Chondrocyte (in vitro differentiated cells): Measurements from ENCODE around the gene SH2D3A. TPM values are rescaled to one million over a fixed set of nuclear protein-coding genes. Genes with fewer than 3 reads are reported as not detected.
"Not testable (repeated sequence)": the region's sequence is repeated elsewhere in the genome, so short reads cannot be mapped to it uniquely, and the experiment has no call there.

ENCODE experiments used
- DNase-seq: peaks from one replicate; pipeline ENCODE4 v3.0.0; 2021; ENCODE audit warnings: mixed read lengths, low spot score
- H3K27ac Mint-ChIP-seq: one replicate; pipeline ENCODE4 v1.8.0; 2021; ENCODE audit warnings: mild to moderate bottlenecking, moderate library complexity, mixed read lengths; ENCODE audit not compliant: unreplicated experiment
- H3K27me3 Mint-ChIP-seq: 2 replicates; pipeline ENCODE4 v1.8.0; 2021; ENCODE audit warnings: low read depth, mixed read lengths
- H3K36me3 Mint-ChIP-seq: 2 replicates; pipeline ENCODE4 v1.8.0; 2021; ENCODE audit warnings: low read depth, mixed read lengths
- H3K4me1 Mint-ChIP-seq: 2 replicates; pipeline ENCODE4 v1.8.0; 2021; ENCODE audit warnings: low read depth, mild to moderate bottlenecking, mixed read lengths
- H3K4me3 Mint-ChIP-seq: one replicate; pipeline ENCODE4 v1.8.0; 2021; ENCODE audit warnings: mild to moderate bottlenecking, moderate library complexity, mixed read lengths; ENCODE audit not compliant: unreplicated experiment
- H3K9me3 Mint-ChIP-seq: 2 replicates; pipeline ENCODE4 v1.8.0; 2021; ENCODE audit warnings: low read depth, mixed read lengths
- total RNA-seq: library from RNA; stranded (reverse); gene quantifications from 3 replicates; pipeline ENCODE4 v1.2.1, GENCODE V29; 2021
- TF ChIP-seq, protein P1 (sequence below): fragments of 200-600 bp; sonication (generic); IDR thresholded peaks from 2 replicates; pipeline ENCODE4 v1.5.0; 2021; ENCODE audit warnings: antibody characterized with exemption, mild to moderate bottlenecking, moderate library complexity

The SH2D3A gene
- total RNA-seq, 1 donor from 2014 or later: 0.52 TPM

DNA sequence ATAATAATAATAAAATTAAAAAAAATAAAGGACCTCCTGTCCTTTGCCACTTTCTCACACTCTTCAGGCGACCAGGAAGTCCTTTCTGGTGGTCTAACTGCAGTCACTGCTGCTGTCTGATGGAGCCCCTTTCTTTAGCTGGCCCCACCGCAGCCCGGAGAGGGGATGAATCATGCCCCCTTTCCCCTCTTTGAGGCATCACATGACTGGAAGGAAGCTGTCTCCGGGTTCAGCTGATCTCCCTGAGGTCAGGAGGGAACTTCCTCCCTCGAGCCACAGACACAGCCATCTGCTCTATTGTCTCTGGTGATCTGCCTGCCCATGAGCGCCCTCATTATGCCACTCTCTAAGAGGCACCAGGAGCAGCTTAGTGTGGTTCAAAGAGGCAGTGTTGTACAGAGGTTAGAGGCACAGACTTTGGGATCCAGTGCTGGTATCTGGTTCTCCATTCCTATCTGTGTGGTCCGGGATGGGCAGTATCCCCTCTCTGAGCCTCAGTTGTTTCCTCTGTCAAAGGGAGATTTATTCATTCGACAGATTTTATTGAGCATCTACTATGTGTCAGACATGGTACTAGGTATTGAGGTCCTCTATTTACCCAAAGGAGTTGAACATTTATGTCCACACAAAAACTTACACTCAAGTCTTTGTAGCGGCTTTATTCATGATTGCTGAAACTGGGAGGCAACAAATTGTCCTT lies 35.3 kb upstream of the SH2D3A start:
- no peak overlapping the region for H3K27ac Mint-ChIP-seq
- no peak for DNase-seq
- no peaks in the 10 kb centered on the region for H3K9me3 Mint-ChIP-seq
- no peaks in the 10 kb centered on the region for H3K36me3 Mint-ChIP-seq
- peaks cover 2% of the 10 kb centered on the region for H3K27me3 Mint-ChIP-seq
- no peak overlapping the region for H3K4me3 Mint-ChIP-seq
- TF ChIP-seq, protein P1, sequence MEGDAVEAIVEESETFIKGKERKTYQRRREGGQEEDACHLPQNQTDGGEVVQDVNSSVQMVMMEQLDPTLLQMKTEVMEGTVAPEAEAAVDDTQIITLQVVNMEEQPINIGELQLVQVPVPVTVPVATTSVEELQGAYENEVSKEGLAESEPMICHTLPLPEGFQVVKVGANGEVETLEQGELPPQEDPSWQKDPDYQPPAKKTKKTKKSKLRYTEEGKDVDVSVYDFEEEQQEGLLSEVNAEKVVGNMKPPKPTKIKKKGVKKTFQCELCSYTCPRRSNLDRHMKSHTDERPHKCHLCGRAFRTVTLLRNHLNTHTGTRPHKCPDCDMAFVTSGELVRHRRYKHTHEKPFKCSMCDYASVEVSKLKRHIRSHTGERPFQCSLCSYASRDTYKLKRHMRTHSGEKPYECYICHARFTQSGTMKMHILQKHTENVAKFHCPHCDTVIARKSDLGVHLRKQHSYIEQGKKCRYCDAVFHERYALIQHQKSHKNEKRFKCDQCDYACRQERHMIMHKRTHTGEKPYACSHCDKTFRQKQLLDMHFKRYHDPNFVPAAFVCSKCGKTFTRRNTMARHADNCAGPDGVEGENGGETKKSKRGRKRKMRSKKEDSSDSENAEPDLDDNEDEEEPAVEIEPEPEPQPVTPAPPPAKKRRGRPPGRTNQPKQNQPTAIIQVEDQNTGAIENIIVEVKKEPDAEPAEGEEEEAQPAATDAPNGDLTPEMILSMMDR: no peak
- H3K4me1 Mint-ChIP-seq: peaks cover 30% of the 10 kb centered on the region

GRCh38 chr19:6801485-6802086 lies 34.4 kb upstream of the SH2D3A start:
- H3K4me3 Mint-ChIP-seq: peak overlapping the region; percentile 59
- H3K4me1 Mint-ChIP-seq: peaks cover 30% of the 10 kb centered on the region
- H3K36me3 Mint-ChIP-seq: no peaks in the 10 kb centered on the region
- peak overlapping the region; percentile 96 for H3K27ac Mint-ChIP-seq
- H3K9me3 Mint-ChIP-seq: no peaks in the 10 kb centered on the region
- H3K27me3 Mint-ChIP-seq: no peaks in the 10 kb centered on the region
- TF ChIP-seq, protein P1: no peak
- DNase-seq: no peak

- Mint-ChIP-seq H3K4me3 (peak overlapping the region; percentile 59), H3K9me3 (no peaks in the 10 kb centered on the region), H3K27ac (peak overlapping the region; percentile 96), H3K27me3 (no peaks in the 10 kb centered on the region), H3K36me3 (no peaks in the 10 kb centered on the region), H3K4me1 (peaks cover 30% of the 10 kb centered on the region)
- TF ChIP-seq, protein P1: no peak
- no peak for DNase-seq
These were observed 33.8 kb upstream of the SH2D3A start for GRCh38 chr19:6800991-6801484.

DNA sequence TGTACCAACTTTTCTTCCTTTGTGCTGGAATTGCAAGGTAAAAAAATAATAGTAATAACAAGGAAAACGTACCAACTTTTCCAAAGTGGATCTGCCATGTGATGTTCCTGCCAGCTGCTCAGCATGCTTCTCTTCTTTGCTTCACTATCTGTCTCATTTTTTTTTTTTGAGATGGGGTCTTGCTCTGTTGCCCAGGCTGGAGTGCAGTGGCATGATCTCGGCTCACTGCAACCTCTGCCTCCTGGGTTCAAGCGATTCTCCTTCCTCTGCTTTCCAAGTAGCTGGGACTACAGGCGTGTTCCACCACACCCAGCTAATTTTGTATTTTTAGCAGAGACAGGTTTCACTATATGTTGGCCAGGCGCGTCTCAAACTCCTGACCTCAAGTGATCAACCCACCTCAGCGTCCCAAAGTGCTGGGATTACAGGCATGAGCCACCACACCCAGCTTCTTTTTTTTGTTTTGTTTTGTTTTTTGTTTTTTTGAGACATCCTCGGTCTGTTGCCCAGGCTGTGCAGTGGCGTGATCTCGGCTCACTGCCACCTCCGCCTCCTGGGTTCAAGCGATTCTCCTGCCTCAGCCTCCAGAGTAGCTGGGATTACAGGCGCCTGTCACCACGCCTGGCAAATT lies 33.0 kb upstream of the SH2D3A start:
- H3K9me3 Mint-ChIP-seq, H3K27me3 Mint-ChIP-seq, H3K36me3 Mint-ChIP-seq, DNase-seq: not testable (repeated sequence)
- H3K4me3 Mint-ChIP-seq: peak overlapping the region; percentile 59
- H3K4me1 Mint-ChIP-seq: peaks cover 30% of the 10 kb centered on the region
- peak overlapping the region; percentile 96 for H3K27ac Mint-ChIP-seq

DNA sequence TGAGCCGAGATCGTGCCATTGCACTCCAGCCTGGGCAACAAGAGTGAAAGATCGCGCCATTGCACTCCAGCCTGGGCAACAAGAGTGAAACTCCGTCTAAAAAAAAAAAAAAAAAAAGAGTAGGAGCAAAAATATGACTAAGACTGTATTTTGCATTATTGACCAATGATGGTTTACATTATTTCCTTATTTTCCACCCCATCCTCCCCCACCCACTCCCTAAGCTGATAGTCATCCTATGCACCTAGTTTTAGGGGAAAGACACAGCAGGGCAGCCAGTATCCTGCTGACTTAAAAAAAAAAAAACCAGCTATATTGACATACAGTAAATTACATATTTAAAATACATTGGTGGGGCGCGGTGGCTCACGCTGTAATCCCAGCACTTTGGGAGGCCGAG lies 30.4 kb upstream of the SH2D3A start:
- H3K27me3 Mint-ChIP-seq: no peaks in the 10 kb centered on the region
- no peak for DNase-seq
- H3K27ac Mint-ChIP-seq: no peak overlapping the region
- H3K4me3 Mint-ChIP-seq: no peak overlapping the region
- peaks cover 12% of the 10 kb centered on the region for H3K9me3 Mint-ChIP-seq
- no peaks in the 10 kb centered on the region for H3K36me3 Mint-ChIP-seq
- peaks cover 29% of the 10 kb centered on the region for H3K4me1 Mint-ChIP-seq
- TF ChIP-seq, protein P1: no peak
